ENCODE measurements around the gene EPHB1. TPM values are rescaled to one million over a fixed set of nuclear protein-coding genes. Genes with fewer than 3 reads are reported as not detected.

The EPHB1 gene
- total RNA-seq, 4 donors from 2014 or later, result 2.6 to 5.3 (median 3.1) TPM; not detected in 1

- H3K27ac ChIP-seq, result no peak overlapping the region
- intact Hi-C loops (cut with DNase I; ENCODE audit: low total_unique reads), result no loop called here
These were observed 132.5 kb downstream of the EPHB1 start for GRCh38 chr3:134927599-134927998.

GRCh38 chr3:134928392-134928791 lies 133.3 kb downstream of the EPHB1 start:
- no peaks in the 10 kb centered on the region for H3K4me1 ChIP-seq
- DNase-seq, result no peak
- TF ChIP-seq POLR2A (IDR thresholded peaks at IDR 0.05) (no peak), CTCF (IDR thresholded peaks at IDR 0.05) (no peak)
- H3K36me3 ChIP-seq, result no peaks in the 10 kb centered on the region
- H3K9me3 ChIP-seq, result no peaks in the 10 kb centered on the region
- intact Hi-C loops (cut with DNase I; ENCODE audit: low total_unique reads), result no loop called here
- no peaks in the 10 kb centered on the region for H3K27me3 ChIP-seq
- no peak overlapping the region for H3K4me3 ChIP-seq
- H3K27ac ChIP-seq, result no peak overlapping the region

More at GRCh38 chr3:134927599-134927998, 132.5 kb downstream of the EPHB1 start:
- H3K4me1 ChIP-seq, result no peaks in the 10 kb centered on the region
- no peaks in the 10 kb centered on the region for H3K36me3 ChIP-seq
- DNase-seq, result no peak
- TF ChIP-seq CTCF (IDR thresholded peaks at IDR 0.05), result no peak
- TF ChIP-seq POLR2A (IDR thresholded peaks at IDR 0.05), result no peak
- no peak overlapping the region for H3K4me3 ChIP-seq
- H3K27me3 ChIP-seq, result no peaks in the 10 kb centered on the region
- H3K9me3 ChIP-seq, result no peaks in the 10 kb centered on the region

DNA sequence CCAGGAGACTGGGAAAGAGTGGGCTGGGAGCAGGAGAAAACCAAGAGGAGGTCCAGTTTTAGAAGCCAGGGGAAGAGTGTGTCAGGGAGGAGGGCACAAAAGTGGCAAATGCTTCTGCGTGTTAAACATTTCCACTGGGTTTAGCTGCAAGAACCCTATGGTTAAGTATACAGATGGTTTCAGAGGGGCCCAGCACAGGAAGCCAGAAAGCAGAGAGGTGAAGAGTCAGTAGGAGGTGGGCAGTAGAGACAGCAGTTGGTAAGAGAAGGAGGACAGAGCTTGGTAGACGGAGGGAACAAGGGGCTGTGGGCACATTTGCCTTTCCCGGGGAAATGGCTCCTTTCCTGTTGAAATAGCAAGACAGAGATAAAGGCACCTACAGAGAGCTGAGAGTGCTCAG lies 133.8 kb downstream of the EPHB1 start:
- intact Hi-C loops (cut with DNase I; ENCODE audit: low total_unique reads), result no loop called here
- Histone ChIP-seq H3K9me3 (no peaks in the 10 kb centered on the region), H3K4me3 (no peak overlapping the region), H3K27ac (no peak overlapping the region), H3K4me1 (no peaks in the 10 kb centered on the region), H3K27me3 (no peaks in the 10 kb centered on the region), H3K36me3 (no peaks in the 10 kb centered on the region)
- no peak for DNase-seq
- TF ChIP-seq POLR2A (IDR thresholded peaks at IDR 0.05) (no peak), CTCF (IDR thresholded peaks at IDR 0.05) (no peak)

- DNase-seq, result no peak
- no peak overlapping the region for H3K27ac ChIP-seq
- H3K27me3 ChIP-seq, result no peaks in the 10 kb centered on the region
- no peaks in the 10 kb centered on the region for H3K4me1 ChIP-seq
- H3K9me3 ChIP-seq, result no peaks in the 10 kb centered on the region
- no peak for TF ChIP-seq POLR2A (IDR thresholded peaks at IDR 0.05)
- no peak for TF ChIP-seq CTCF (IDR thresholded peaks at IDR 0.05)
- no peak overlapping the region for H3K4me3 ChIP-seq
- intact Hi-C loops (cut with DNase I; ENCODE audit: low total_unique reads), result no loop called here
- H3K36me3 ChIP-seq, result no peaks in the 10 kb centered on the region
These were observed 134.9 kb downstream of the EPHB1 start for GRCh38 chr3:134929976-134930375.

- Histone ChIP-seq H3K36me3 (no peaks in the 10 kb centered on the region), H3K27me3 (no peaks in the 10 kb centered on the region), H3K4me1 (no peaks in the 10 kb centered on the region), H3K27ac (no peak overlapping the region), H3K4me3 (no peak overlapping the region), H3K9me3 (no peaks in the 10 kb centered on the region)
- intact Hi-C loops (cut with DNase I; ENCODE audit: low total_unique reads), result no loop called here
- DNase-seq, result no peak
- TF ChIP-seq CTCF (IDR thresholded peaks at IDR 0.05) (no peak), POLR2A (IDR thresholded peaks at IDR 0.05) (no peak)
These were observed 136.2 kb downstream of the EPHB1 start for GRCh38 chr3:134931045-134931785.

All from uterus (tissue), 4 donors.